Sigmoid colon (tissue), 7 donors: ENCODE measurements around the gene PTPN7. TPM values are rescaled to one million over a fixed set of nuclear protein-coding genes. Genes with fewer than 3 reads are reported as not detected.

Source experiments
- DNase-seq: peaks from one replicate; pipeline ENCODE4 v3.0.0-alpha.2; 2019
- H3K27ac ChIP-seq, 4 donors: fragments of 200-600 bp; sonication (generic); one replicate each; pipeline ENCODE4 v1.5.1; 2016 to 2019; ENCODE audit warnings: mild to moderate bottlenecking in 1 of 4
- H3K27me3 ChIP-seq, 3 donors: fragments of 200-600 bp; sonication (generic); one replicate each; pipeline ENCODE4 v1.5.1; 2019; ENCODE audit warnings: mild to moderate bottlenecking in 1 of 3
- H3K36me3 ChIP-seq, 4 donors: fragments of 200-600 bp; sonication (generic); one replicate each; pipeline ENCODE4 v1.5.1; 2016 to 2019
- H3K4me1 ChIP-seq, 4 donors: fragments of 200-600 bp; sonication (generic); one replicate each; pipeline ENCODE4 v1.5.1; 2017 to 2019
- H3K4me3 ChIP-seq, 4 donors: fragments of 200-600 bp; sonication (generic); one replicate each; pipeline ENCODE4 v1.5.1; 2017 to 2019; ENCODE audit warnings: mild to moderate bottlenecking in 2 of 4, moderate library complexity in 1 of 4
- H3K9me3 ChIP-seq, 4 donors: fragments of 200-600 bp in 3 of 4; sonication (generic) in 3 of 4; one replicate each; pipeline versions ENCODE4 v1.5.1 to v1.6.1; 2013 to 2019
- EP300 ChIP-seq, 4 donors: sonication (generic); formaldehyde crosslinking; IDR thresholded peaks; one replicate each; pipeline ENCODE4 v1.6.1; 2017; ENCODE audit warnings: antibody characterized with exemption in 4 of 4
- POLR2A ChIP-seq, 2 donors: fragments of 450-650 bp; IDR thresholded peaks; one replicate each; pipeline ENCODE4 v1.6.1; 2016; ENCODE audit warnings: antibody characterized with exemption in 2 of 2, mild to moderate bottlenecking in 2 of 2, moderate library complexity in 2 of 2
- POLR2AphosphoS5 ChIP-seq, 4 donors: sonication (generic); formaldehyde crosslinking; IDR thresholded peaks; one replicate each; pipeline ENCODE4 v1.6.1; 2017; ENCODE audit warnings: antibody characterized with exemption in 4 of 4
- WGBS, 2 donors: extraction: QIAGEN DNeasy Blood & Tissue Kit; methylation state at CpG; one replicate each; pipeline ENCODE4 v1.1.7; 2013; 5-methylcytosine and 5-hydroxymethylcytosine counted together
- intact Hi-C: fragments of 100-400 bp; cut with DNase I; formaldehyde crosslinking; loops from one replicate; pipeline ENCODE4 v1.15.1; 2023
- polyA plus RNA-seq, 3 donors: library from polyadenylated mRNA; stranded (reverse); fragments of 200-250 nt; gene quantifications; one replicate each; pipeline ENCODE4 v1.2.3, GENCODE V29; 2013
- total RNA-seq, 4 donors: library from RNA; depleted of rRNA; stranded (reverse); fragments of >200 nt; gene quantifications; one replicate each; pipeline ENCODE4 v1.1.0, GENCODE V29; 2016
- TF ChIP-seq, protein P1 (sequence below), 4 experiments: fragments of 450-650 bp in 3 of 4; fragments of 200-600 bp in 1 of 4; IDR thresholded peaks; one replicate each; pipeline ENCODE4 v1.5.1; 2016 to 2019; ENCODE audit warnings: antibody characterized with exemption in 4 of 4, mild to moderate bottlenecking in 3 of 4, moderate library complexity in 2 of 4
- donor health status: healthy with polysubstance abuse.
- donor health status: Bipolar disorder and iron deficiency.
- donor health status: healthy.

The PTPN7 gene
- total and polyA plus RNA-seq, 7 donors, result 0.71 to 18.2 (median 4.5) TPM; not detected in 1

DNA sequence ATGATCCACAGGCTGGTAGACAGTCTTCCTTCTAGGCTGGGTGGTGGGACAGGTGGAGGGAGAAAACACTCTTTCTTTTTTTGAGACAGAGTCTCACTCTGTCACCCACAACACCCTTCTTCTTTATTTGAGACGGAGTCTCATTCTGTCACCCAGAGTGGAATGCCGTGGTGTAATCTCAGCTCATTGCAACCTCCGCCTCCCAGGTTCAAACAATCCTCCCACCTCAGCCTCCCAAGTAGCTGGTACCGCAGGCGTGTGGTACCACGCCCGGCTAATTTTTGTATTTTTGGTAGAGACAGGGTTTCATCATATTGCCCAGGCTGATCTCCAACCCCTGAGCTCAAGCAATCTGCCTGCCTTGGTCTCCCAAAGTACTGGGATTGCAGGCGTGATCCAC is 34.8 kb downstream of the PTPN7 start:
- TF ChIP-seq POLR2A (IDR thresholded peaks at IDR 0.05) (no peak), EP300 (IDR thresholded peaks at IDR 0.05) (no peak), POLR2AphosphoS5 (IDR thresholded peaks at IDR 0.05) (no peak)
- TF ChIP-seq, protein P1, sequence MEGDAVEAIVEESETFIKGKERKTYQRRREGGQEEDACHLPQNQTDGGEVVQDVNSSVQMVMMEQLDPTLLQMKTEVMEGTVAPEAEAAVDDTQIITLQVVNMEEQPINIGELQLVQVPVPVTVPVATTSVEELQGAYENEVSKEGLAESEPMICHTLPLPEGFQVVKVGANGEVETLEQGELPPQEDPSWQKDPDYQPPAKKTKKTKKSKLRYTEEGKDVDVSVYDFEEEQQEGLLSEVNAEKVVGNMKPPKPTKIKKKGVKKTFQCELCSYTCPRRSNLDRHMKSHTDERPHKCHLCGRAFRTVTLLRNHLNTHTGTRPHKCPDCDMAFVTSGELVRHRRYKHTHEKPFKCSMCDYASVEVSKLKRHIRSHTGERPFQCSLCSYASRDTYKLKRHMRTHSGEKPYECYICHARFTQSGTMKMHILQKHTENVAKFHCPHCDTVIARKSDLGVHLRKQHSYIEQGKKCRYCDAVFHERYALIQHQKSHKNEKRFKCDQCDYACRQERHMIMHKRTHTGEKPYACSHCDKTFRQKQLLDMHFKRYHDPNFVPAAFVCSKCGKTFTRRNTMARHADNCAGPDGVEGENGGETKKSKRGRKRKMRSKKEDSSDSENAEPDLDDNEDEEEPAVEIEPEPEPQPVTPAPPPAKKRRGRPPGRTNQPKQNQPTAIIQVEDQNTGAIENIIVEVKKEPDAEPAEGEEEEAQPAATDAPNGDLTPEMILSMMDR (IDR thresholded peaks at IDR 0.05), result no peak
- intact Hi-C loops, result no loop called here
- no peaks in the 10 kb centered on the region for H3K36me3 ChIP-seq
- 82 to 92% methylated on average over 8 of the region's 8 CpGs for WGBS, 2 donors
- peaks cover 0 to 10% (median 3%) of the 10 kb centered on the region in 4 donors for H3K4me1 ChIP-seq
- H3K9me3 ChIP-seq, result no peaks in the 10 kb centered on the region
- DNase-seq, result no peak
- H3K27ac ChIP-seq, result no peak overlapping the region
- no peak overlapping the region for H3K4me3 ChIP-seq
- H3K27me3 ChIP-seq, result no peaks in the 10 kb centered on the region

- Histone ChIP-seq H3K27me3 (no peaks in the 10 kb centered on the region), H3K36me3 (no peaks in the 10 kb centered on the region), H3K9me3 (no peaks in the 10 kb centered on the region), H3K4me3 (no peak overlapping the region), H3K4me1 (peaks cover 0 to 3% (median 0%) of the 10 kb centered on the region in 4 donors), H3K27ac (no peak overlapping the region)
- no peak for DNase-seq
- TF ChIP-seq POLR2A (IDR thresholded peaks at IDR 0.05) (no peak), POLR2AphosphoS5 (IDR thresholded peaks at IDR 0.05) (no peak), EP300 (IDR thresholded peaks at IDR 0.05) (no peak)
- TF ChIP-seq, protein P1 (IDR thresholded peaks at IDR 0.05), result no peak
- intact Hi-C loops, result no loop called here
- 90% methylated on average over 7 of the region's 7 CpGs for WGBS, 2 donors
These were observed 36.3 kb downstream of the PTPN7 start for GRCh38 chr1:202124142-202124541.

GRCh38 chr1:202123336-202123813 is 37.0 kb downstream of the PTPN7 start:
- peaks cover 0 to 3% (median 0%) of the 10 kb centered on the region in 4 donors for H3K4me1 ChIP-seq
- 89 to 94% methylated on average over 10 of the region's 10 CpGs for WGBS, 2 donors
- H3K36me3 ChIP-seq, result no peaks in the 10 kb centered on the region
- intact Hi-C loops, result no loop called here
- H3K9me3 ChIP-seq, result no peaks in the 10 kb centered on the region
- TF ChIP-seq, protein P1 (IDR thresholded peaks at IDR 0.05), result no peak
- TF ChIP-seq POLR2A (IDR thresholded peaks at IDR 0.05), result no peak
- TF ChIP-seq EP300 (IDR thresholded peaks at IDR 0.05), result no peak
- TF ChIP-seq POLR2AphosphoS5 (IDR thresholded peaks at IDR 0.05), result no peak
- H3K27me3 ChIP-seq, result no peaks in the 10 kb centered on the region
- H3K27ac ChIP-seq, result no peak overlapping the region
- H3K4me3 ChIP-seq, result no peak overlapping the region
- no peak for DNase-seq

DNA sequence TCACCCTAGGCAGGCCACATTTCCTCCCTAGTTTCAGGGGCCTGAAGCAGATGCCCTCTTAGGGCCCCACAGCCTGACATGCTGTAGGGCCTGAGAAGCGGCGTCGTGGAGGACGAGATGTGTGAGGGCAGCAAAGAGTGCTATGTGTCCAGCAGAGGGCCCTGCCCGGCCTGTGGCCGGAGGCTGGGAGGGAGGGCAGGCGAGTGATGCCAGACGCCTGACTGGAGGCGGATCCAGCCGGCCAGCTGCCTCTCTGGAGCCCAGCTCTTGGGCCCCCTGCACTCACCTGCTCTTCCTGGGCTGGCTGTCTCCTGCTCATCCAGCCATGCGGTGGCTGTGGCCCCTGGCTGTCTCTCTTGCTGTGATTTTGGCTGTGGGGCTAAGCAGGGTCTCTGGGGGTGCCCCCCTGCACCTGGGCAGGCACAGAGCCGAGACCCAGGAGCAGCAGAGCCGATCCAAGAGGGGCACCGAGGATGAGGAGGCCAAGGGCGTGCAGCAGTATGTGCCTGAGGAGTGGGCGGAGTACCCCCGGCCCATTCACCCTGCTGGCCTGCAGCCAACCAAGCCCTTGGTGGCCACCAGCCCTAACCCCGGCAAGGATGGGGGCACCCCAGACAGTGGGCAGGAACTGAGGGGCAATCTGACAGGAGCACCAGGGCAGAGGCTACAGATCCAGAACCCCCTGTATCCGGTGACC is 37.6 kb downstream of the PTPN7 start, which contains the start of gene GPR37L1:
Gene GPR37L1 (plus strand): TSS at position 279 of the 697 bp plus-strand sequence. CDS start 47 bp downstream, at position 326.
- no peak within 1 kb of the TSS for H3K4me3 ChIP-seq

More for the DNA sequence above, 37.6 kb downstream of the PTPN7 start, which contains the start of gene GPR37L1:
- Histone ChIP-seq H3K9me3 (no peaks in the 10 kb centered on the region), H3K27ac (peak within 1 kb of the TSS in 1 of 4 donors; percentile 27), H3K27me3 (no peaks in the 10 kb centered on the region), H3K36me3 (no peaks in the 10 kb centered on the region), H3K4me1 (peaks cover 0 to 3% (median 0%) of the 10 kb centered on the region in 4 donors)
- intact Hi-C loops, result no loop called here
- TF ChIP-seq, protein P1 (IDR thresholded peaks at IDR 0.05), result peak in 2 of 4 experiments; percentile 10 to 18
- TF ChIP-seq POLR2AphosphoS5 (IDR thresholded peaks at IDR 0.05) (no peak), POLR2A (IDR thresholded peaks at IDR 0.05) (no peak), EP300 (IDR thresholded peaks at IDR 0.05) (no peak)
- no peak for DNase-seq
- 67 to 82% methylated on average over 19 of the region's 19 CpGs for WGBS, 2 donors
